Inflammatory macrophage (primary cell): ENCODE data around the gene MTARC1.
A peak's percentile ranks its signal among the peaks of the same experiment; 100 is the strongest.

Source experiments
- DNase-seq, 2 donors: peaks; one replicate each; pipeline ENCODE4 v3.0.0-alpha.2; 2020 to 2022
- total RNA-seq, 18 experiments: gene quantifications; one replicate each; lab custom pipeline; 2026; ENCODE audit warnings: mixed read lengths in 6 of 18, inconsistent platforms in 2 of 18; lab: John Stamatoyannopoulos, UW

MTARC1 gene
- 1.3 to 19.3 (median 9.2) reads per million in 18 experiments for total RNA-seq

DNA sequence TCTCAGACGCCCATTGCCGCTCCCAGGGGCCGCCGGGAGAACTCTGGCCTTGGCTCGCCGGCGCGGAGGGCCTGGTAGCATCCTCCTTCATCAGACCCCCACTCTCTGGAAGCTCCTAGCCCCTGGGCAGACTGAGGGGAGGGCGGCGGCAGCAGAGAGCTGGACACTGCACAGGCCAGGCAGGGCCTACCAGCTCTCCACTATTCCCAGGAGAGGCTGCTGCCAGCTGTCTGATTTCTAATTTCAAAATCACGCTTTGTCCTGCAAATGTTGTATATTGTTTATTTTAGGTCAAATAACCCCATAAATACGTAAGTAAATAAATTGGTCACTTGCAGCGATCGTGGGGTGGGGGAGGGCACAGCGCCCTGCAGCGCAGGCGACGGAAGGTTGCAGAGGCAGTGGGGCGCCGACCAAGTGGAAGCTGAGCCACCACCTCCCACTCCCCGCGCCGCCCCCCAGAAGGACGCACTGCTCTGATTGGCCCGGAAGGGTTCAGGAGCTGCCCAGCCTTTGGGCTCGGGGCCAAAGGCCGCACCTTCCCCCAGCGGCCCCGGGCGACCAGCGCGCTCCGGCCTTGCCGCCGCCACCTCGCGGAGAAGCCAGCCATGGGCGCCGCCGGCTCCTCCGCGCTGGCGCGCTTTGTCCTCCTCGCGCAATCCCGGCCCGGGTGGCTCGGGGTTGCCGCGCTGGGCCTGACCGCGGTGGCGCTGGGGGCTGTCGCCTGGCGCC is at the start of gene MTARC1:
TSS of gene MTARC1 (plus strand) at position 577 of the 732 bp plus-strand sequence. CDS start at position 609, 32 bp downstream.
- peak; percentile 62 to 83 for DNase-seq

DNA sequence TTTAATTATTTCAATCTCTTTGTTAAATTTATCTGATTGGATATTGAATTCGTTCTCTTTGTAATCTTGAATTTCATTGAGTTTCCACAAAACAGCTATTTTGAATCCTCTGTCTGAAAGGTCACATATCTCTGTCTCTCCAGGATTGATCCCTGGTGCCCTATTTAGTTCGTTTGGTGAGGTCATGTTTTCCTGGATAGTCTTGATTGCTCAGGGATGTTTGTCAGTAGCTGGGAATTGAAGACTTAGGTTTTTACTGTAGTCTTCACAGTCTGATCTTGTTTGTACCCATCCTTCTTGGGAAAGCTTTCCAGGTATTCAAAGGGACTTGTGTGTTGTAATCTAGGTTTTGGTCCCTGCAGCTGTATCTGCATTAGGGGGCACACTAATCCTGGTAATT is 45.4 kb upstream of the MTARC1 start:
- DNase-seq, result no peak

DNA sequence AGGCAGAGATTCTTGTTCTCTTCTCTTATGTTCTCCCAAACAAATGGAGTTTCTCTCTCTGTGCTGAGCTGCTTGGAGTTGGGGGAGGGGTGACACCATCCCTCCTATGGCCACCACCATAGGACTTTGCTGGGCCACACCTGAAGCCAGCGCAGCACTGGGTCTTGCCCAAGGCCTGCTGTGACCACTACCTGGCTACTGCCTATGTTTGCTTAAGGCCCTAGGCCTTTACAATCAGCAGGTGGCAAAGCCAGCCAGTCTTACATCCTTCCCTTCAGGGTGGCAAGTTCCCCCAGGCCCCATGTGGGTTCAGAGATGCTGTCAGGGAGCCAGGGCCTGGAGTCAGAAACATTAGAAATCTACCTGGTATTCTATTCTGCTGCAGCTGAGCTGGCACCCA is 44.9 kb upstream of the MTARC1 start:
- DNase-seq, result no peak

DNA sequence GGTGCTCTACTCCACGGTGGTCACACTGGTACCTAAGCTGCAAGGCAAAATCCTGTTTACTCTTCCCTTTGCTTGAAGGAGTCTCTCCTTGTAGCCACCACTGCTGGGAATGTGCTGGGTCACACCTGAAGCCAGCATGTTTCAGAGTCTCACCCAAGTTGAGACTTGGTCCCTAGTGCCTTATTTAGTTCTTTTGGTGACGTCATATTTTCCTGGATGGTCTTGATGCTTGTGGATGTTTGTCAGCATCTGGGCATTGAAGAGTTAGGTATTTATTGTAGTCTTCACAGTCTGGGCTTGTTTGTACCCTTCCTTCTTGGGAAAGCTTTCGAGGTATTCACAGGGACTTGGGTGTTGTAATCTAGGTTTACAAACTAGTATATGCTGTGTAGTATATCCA is 44.2 kb upstream of the MTARC1 start:
- no peak for DNase-seq

DNA sequence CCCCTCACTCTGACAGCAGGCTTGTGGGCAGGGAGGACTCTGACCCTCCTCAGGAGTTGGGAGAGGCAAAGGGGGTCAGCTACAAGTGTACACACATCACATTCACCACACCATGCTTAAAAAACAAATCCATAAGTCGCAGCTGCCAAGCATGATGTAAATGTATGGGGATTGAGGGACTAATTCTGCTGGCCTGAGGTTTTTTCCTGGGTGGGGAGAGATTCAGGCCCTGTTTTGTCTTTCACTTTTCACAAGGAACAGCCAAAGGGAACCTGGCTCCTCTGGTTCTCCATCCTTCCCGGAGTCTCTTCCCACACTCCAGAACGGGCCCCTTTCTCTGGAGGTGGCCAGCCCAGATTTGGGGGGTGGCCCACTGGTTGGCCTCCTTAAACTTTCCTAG is 39.9 kb upstream of the MTARC1 start:
- no peak for DNase-seq

DNA sequence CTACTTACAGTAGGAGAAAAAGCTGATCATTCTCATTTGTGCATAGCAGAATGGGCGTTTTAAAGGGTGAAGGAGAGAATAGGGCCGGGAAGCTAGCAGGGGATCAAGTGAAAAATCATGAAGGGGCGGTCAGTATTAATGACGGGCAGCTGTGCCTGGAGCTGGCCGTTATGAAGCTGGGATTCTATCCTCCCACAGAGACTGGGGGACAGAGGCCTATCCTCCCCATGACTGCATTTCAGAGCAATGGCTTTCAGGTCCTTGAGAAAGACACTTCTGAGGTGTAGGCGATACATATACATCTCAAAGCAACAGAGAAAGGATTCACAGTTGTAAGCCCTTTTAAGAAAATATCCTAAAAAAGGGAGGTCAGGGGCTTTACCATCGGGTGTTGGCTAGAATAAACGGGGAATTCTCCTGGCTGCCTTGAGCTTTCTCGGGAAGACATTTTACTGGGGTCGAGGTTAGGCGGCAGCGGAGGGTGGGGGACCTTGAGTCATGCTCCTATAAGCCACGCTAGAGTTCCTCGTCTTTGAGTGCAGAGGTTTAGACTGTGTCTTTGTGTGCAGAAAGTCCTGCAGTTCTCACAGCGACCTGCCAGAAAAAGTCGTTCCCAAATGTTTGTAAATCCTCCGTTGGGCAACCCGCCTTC is 39.1 kb upstream of the MTARC1 start:
- DNase-seq, result no peak

DNA sequence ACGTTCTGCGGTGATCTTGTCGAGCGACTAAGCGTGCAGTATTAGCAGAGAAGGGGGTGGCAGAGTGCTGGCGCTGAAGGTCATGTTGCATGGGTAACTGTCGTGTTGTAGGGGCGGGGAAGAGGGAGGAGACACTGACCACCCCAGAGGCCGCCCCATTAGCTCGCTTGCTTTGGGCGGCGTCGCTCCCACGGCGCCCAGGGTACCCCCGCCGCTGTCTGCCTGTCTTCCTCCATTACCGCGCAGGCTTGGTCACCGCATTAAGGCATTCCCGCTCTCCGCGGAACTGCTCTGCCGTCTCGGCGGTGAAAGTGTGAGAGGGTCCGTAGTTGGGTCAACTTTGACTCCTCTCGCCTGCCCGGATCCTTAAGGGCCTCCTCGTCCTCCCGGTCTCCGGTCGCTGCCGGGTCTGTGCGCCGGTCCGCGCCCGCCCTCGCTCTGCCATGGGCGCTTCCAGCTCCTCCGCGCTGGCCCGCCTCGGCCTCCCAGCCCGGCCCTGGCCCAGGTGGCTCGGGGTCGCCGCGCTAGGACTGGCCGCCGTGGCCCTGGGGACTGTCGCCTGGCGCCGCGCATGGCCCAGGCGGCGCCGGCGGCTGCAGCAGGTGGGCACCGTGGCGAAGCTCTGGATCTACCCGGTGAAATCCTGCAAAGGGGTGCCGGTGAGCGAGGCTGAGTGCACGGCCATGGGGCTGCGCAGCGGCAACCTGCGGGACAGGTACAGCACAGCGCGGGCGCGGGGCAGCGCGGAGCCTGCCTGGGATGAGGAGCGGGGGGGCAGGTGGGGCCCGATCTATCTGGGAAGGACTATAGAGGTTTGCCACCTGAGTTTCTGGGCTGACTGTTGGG is 38.4 kb upstream of the MTARC1 start, which contains the start of gene MTARC2:
TSS of gene MTARC2 (plus strand) at position 234 of the 846 bp plus-strand sequence. CDS start at position 444, 210 bp downstream.
- peak; percentile 41 to 63 for DNase-seq

DNA sequence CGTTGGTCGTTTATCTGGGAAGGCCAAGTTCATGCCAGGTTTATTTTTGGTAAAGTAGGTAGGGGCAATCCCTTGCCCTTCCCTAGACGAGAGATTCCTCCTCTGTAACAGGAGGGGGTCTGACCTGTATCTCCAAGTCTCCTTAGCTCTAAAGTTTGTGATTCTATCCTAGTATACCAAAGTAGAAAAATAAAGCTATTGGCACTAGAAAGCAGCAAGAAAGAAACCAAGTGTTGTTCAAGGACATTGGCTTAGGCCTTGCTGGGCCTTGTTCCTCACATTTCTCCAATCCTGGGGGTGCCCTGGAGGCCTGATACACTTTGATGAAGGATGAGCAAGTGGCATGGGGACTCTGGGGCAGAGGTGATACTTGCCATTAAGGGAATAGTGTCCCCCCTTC is 37.8 kb upstream of the MTARC1 start:
- no peak for DNase-seq

DNA sequence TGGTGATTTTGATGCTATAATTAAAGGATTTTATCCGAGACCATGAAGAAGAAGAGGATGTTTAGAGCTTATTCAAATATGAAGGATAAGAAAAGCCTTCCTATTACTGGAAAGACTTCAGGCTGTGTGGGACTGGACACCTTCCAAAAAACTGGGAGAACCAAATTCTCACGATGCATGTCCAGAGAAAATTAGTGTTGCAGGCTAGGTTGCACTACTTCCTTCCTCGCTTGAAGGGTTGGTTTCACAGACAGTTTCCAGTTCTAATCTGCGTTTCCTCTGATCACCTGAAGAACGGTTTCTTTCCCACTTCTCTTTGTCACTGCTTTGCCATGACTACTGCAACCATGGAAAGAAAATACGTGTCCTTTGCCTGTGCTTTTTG is 36.6 kb upstream of the MTARC1 start:
- DNase-seq, result no peak

DNA sequence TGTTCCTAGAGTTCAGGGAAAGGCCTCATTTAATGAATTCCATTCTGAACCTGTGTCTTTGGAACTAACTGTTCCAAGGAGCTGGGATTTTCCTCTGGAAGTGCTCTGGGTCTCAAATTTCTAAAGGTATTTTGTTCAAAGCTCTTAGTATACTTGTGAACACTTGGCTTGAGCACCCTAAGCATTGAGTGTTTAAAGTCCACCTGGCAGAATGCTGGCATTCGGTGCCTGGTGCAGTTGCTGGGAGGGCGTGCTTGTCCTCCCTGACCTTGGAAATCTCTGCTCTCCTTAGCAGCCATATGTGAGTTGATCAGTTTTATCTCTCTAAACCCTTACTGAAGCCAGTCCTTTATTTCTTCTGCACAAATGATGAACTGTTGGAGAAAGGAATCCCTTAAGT is 35.6 kb upstream of the MTARC1 start:
- no peak for DNase-seq

DNA sequence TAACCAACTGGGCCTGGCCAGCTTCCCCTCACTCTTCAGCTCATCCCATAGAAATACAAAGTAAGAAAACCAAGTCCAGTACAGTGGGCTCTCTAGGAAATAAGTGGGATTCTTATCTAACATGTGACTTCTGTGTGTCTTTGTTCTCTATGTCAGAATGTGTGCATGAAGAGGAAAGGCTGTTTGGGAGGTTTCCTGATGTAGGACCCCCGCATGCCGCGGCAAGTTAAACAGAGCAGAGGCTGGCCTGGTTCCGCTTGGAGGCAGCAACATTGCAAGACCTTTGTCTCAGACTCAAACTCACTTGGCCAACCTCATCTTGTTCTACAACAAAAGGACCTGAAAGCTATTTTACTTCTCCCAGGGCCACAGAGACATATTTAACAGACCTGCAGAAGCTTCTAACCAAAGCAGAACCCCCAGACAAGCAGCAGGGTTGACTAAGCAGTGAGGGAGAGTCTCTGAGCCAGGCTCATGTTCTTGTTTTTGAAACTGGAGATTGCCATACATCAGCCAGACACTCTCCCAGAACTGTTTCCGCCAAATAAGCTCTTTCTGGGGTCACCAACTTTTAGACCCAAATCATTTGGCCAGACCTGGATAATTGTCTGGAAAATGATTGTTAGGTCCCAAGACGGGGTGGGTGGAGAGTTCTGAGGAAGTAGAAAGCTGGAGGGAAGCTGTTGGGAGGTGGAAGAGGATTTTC is 32.3 kb upstream of the MTARC1 start:
- DNase-seq, result peak in 1 of 2 donors; percentile 23

DNA sequence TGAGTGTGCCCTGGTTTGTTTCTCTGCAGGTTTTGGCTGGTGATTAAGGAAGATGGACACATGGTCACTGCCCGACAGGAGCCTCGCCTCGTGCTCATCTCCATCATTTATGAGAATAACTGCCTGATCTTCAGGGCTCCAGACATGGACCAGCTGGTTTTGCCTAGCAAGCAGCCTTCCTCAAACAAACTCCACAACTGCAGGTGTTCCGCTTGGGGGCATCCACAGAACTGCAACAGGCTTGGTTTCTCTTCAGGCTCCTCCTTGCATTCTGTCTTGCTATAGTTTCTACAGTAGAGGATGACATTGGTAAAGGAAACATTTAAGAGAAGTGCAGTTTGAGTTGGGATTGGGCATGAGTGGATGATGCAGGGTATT is 31.8 kb upstream of the MTARC1 start:
- DNase-seq, result no peak

DNA sequence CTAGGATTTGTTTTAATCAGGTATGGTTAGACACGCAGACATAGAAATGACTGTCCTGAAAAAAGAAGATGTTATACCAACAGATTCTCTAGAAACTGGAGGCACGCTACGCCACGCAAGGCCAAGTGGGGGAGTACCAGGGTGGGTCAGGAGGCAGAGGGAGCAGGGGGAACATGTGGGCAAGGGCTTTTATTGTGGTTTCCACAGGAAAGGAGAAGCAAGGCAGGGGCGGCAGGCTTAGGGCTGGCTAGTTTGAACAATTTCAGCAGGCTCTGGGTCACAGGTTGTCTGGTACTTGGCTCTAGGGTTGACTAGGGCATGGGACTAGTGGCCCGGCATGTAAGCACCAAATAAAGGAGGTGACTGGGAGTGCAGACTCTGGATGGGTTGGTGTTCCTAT is 31.4 kb upstream of the MTARC1 start:
- peak; percentile 37 to 66 for DNase-seq

DNA sequence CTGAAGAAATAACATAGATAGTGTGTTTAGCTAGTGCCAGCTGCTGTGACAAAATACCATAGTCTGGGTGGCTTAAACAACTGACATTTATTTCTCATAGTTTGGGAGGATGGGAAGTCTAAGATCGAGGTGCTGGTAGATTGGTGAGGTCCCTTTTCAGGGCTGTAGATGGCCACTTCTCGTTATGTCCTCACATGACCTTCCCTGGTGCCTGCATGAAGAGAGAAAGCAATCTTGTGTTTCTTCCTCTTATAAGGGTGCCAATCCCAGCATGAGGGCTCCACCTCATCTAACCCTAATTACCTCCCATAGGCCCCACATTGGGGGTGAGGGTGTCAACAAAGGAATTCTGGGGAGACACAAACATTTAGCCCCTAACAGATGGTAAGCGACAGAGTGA is 29.3 kb upstream of the MTARC1 start:
- peak; percentile 24 to 42 for DNase-seq

DNA sequence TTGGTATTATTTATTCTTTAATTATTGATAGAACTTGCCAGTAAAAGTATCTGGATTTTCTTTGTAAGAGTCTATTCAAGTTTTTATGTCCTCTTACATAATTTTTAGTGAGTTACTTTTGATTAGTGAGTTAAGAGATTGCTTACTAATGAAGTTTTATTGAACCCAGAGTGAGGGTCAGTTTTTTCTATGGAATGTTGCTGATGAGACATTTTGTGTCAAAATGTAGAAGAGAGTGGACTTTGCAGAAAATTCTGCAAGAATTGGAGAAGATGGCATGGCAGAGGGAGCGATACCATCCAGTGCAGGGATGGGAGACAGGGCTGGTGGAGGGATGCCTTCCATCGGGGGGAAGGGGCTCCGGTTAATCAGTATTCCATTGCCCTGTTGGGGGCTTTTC is 27.6 kb upstream of the MTARC1 start:
- no peak for DNase-seq

DNA sequence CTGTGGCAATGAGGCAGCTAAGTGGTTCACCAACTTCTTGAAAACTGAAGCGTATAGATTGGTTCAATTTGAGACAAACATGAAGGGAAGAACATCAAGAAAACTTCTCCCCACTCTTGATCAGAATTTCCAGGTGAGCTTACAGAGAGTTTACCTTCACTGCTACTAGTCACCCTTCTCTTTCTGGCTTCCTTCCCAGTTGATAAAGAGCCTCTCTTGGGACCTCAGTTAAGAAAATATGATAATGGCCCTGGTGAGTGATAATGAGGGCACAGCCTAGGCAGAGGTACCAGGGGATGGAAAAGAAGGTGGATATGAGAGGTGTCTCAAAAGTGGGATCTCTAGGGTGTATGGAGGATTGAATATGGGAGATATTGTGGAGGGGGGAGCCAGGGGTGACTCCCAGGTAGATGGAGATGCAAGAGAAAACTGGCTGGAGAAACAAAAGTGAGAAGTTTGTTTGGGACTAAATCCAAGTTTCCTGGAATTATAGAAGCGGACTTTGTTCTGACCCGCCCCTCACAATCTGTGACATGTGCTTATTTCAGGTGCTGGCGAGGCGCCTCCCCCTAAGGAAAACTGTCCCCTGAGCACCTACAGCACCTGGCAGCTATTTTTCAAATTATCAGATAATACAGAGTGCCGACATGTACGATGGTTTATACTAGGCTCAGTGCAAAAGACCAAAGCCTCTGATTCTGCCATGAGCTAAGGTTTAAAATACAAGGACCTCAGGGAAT is 24.9 kb upstream of the MTARC1 start:
- DNase-seq, result no peak

DNA sequence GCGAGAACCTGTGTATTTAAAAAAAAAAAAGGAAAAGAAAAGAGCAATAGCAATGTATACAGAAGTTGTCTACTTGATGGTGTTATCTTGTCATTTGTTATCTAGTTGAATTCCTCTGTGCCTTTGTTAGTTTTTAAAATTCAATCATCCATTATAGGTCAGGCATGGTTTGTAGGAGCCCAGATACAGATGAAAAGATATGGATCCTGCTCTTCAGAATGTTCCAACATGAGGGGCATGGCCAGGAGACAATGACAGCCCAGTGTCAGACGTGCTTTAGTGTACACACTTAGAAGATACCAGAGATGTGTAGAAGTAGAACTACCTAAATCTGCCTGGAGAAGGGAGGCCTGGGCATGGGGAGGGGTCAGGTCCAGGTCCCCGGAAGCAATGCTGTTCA is 22.0 kb upstream of the MTARC1 start:
- no peak for DNase-seq

DNA sequence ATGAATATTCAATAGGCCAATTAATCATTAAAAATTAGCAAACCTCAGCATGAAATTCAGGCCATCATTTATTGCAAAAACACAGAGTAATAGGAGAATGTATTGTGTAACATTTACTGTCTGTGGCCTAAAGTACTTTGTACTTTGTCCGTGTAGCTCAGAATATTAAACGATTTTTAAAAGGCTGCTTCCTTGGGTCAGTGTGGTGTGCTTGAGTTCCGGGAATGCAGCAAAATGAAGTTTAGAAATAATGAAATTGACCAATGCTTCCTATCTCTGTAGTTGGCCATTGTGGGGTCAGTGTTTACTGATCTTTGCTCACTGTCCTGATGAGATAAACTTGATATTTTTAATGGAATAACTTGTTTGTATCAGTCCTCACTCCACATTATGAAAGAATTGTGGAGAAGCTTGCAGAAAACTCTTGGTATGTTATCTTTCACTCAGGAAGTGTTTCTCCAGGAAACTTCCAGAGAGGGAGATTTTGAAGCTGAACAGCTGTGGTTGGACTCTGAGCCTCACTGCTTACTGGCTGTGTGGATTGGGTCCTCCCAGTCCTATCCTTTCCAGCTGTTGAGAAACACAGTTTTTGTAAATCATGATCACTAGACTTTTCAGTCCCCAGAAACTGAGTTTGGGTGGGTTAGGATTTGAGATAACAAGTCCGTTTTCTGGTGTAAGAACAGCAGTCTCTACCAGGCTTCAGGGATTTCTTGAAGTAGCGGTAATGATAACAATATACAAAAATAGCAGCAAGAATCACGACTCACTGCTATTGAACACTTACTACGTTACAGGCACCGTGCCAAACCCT is 19.2 kb upstream of the MTARC1 start:
- DNase-seq, result peak in 1 of 2 donors; percentile 19

DNA sequence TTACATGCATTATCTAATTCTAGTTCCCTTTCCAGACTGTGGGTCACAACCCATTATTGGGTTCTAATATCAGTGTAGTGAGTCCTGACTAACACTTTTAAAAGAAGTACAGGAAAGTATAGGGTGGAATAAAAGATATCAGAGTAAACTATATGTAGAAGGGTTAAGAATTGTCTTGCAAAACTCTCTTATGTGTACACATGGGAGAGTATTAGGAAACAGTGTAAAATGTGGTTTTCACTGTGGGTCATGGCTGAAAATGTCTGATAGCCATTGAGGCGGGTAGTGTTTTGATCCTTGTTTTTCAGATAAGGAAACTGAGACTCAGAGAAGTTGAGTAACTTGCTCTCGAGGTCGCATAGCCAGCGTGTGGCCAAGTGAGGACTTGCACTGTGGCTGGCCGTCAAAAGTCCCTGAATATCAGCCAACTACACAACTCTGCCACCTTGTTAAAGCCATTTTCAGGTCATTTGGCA is 18.5 kb upstream of the MTARC1 start:
- DNase-seq, result peak; percentile 28

DNA sequence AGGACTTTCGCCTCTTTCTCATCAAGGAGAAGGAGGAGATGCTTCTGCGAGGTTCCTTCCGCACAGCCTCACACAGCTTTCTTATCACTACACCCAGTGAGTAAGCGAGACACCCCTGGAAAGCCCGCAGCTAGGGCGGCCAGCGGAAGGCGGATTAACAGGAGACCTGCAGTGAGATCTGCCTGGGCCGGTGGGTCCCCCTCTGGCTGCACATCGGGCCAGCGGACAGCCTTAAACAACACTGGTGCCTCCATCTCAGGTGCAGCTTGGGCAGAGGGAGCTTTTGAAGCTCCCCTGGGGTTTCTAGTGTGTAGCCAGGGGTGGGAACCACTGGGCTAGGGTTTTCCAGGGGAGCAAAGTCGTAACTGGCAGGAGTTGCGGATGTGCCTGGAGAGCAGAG is 17.5 kb upstream of the MTARC1 start:
- no peak for DNase-seq
